Pons (tissue), 1 donor: ENCODE measurements around the gene ZNF580.

Experiments
- DNase-seq: peaks from one replicate; pipeline ENCODE4 v3.0.0-alpha.2; 2016; ENCODE audit warnings: low spot score

The ZNF580 gene

GRCh38 chr19:55679343-55680257, 38.8 kb downstream of the ZNF580 start:
- no peak for DNase-seq

GRCh38 chr19:55680339-55681130, 39.7 kb downstream of the ZNF580 start:
- DNase-seq = no peak

GRCh38 chr19:55681131-55682092, 40.6 kb downstream of the ZNF580 start:
- no peak for DNase-seq

GRCh38 chr19:55683449-55684261, 42.9 kb downstream of the ZNF580 start:
- no peak for DNase-seq

- DNase-seq = no peak
These were observed 44.3 kb downstream of the ZNF580 start for GRCh38 chr19:55684946-55685681.

GRCh38 chr19:55685776-55686175, 45.0 kb downstream of the ZNF580 start:
- DNase-seq = no peak

- no peak for DNase-seq
These were observed 45.7 kb downstream of the ZNF580 start for GRCh38 chr19:55686311-55687050.

GRCh38 chr19:55687281-55688201, 46.7 kb downstream of the ZNF580 start:
- DNase-seq = no peak

GRCh38 chr19:55688422-55689218, 47.8 kb downstream of the ZNF580 start:
- DNase-seq = no peak

GRCh38 chr19:55689411-55690108, 48.8 kb downstream of the ZNF580 start:
- DNase-seq = no peak

- no peak for DNase-seq
These were observed 49.4 kb downstream of the ZNF580 start for GRCh38 chr19:55690109-55690768.

GRCh38 chr19:55690769-55691545, 50.2 kb downstream of the ZNF580 start:
- no peak for DNase-seq

- DNase-seq = no peak
These were observed 51.0 kb downstream of the ZNF580 start for GRCh38 chr19:55691561-55692481.

- no peak for DNase-seq
These were observed 51.9 kb downstream of the ZNF580 start for GRCh38 chr19:55692681-55693081.
